Left cardiac atrium (tissue), 4 donors: Measurements from ENCODE around the gene KMT5C. TPM values are rescaled to one million over a fixed set of nuclear protein-coding genes. Genes with fewer than 3 reads are reported as not detected.
"Not testable (repeated sequence)": the region's sequence is repeated elsewhere in the genome, so short reads cannot be mapped to it uniquely, and the experiment has no call there.

Experiments used
- ATAC-seq, 2 donors: fragments of 200-7000 bp; cut with Tn5 transposase; one replicate each; pipeline ENCODE4 v1.9.1; 2020; ENCODE audit warnings: mild to moderate bottlenecking in 2 of 2, moderate library complexity in 2 of 2
- DNase-seq: peaks from one replicate; pipeline ENCODE4 v3.0.0-alpha.2; 2020
- intact Hi-C, 2 donors: fragments of 100-400 bp; cut with DNase I; formaldehyde crosslinking; loops; one replicate each; pipeline versions ENCODE4 v1.14.1 to v1.15.1; 2022 to 2023
- total RNA-seq, 2 donors: library from RNA; stranded (reverse); fragmentation: NEBNext Ultra II Directional; extraction: Animal tissue kit (Norgen Biotek cat#: 25700); gene quantifications; one replicate each; pipeline ENCODE4 v1.2.1, GENCODE V29; 2021
- donor health status: DM: no; HTN: yes; CAD: no.
- donor health status: DM: no; HTN: yes; CAD: no; lungs with severe emphysema.
- donor health status: DM: yes; HTN: yes; CAD: no.
- donor health status: Dilated cardiomyopathy.

The KMT5C gene
- total RNA-seq, 2 donors from 2014 or later: 6.7 to 6.9 TPM

GRCh38 chr19:55312621-55313512 lies 26.8 kb upstream of the KMT5C start:
- intact Hi-C loops: no loop called here
- ATAC-seq (peak in 1 of 2 donors; percentile 7), DNase-seq (no peak)

- DNase-seq (no peak), ATAC-seq (no peak)
- intact Hi-C loops: no loop called here
Measured at GRCh38 chr19:55314396-55314795, 25.3 kb upstream of the KMT5C start.

- DNase-seq (no peak), ATAC-seq (no peak)
- intact Hi-C loops: no loop called here
Measured at GRCh38 chr19:55315956-55316525, 23.6 kb upstream of the KMT5C start.

- no peak for DNase-seq
- intact Hi-C loops: no loop called here
- ATAC-seq: no peak
Measured at GRCh38 chr19:55316646-55317045, 23.0 kb upstream of the KMT5C start.

- ATAC-seq (peak; percentile 81 to 89), DNase-seq (peak; percentile 54)
- intact Hi-C loops: no loop called here
Measured at GRCh38 chr19:55319785-55320184, 19.9 kb upstream of the KMT5C start.

GRCh38 chr19:55320844-55321419 lies 18.7 kb upstream of the KMT5C start:
- intact Hi-C loops: no loop called here
- ATAC-seq (no peak), DNase-seq (no peak)

- ATAC-seq: no peak
- intact Hi-C loops: no loop called here
- DNase-seq: no peak
Measured at GRCh38 chr19:55321466-55322137, 18.1 kb upstream of the KMT5C start.

- no peak for DNase-seq
- intact Hi-C loops: no loop called here
- ATAC-seq: no peak
Measured at GRCh38 chr19:55322204-55322885, 17.3 kb upstream of the KMT5C start.

- intact Hi-C loops: no loop called here
Measured at GRCh38 chr19:55324662-55325061, 15.0 kb upstream of the KMT5C start.

GRCh38 chr19:55325172-55325571 lies 14.5 kb upstream of the KMT5C start, which contains the start of gene TMEM150B:
Gene TMEM150B, minus strand, starts transcription at chr19:55325341. Its CDS starts 4,305 bp downstream, at chr19:55321036.
- no peak for ATAC-seq
- intact Hi-C loops: no loop called here
- DNase-seq: no peak

More at GRCh38 chr19:55324662-55325061, 15.0 kb upstream of the KMT5C start:
- DNase-seq (no peak), ATAC-seq (no peak)

- ATAC-seq: not testable (repeated sequence)
Measured at GRCh38 chr19:55328774-55329318, 10.8 kb upstream of the KMT5C start.

GRCh38 chr19:55329791-55330190 lies 9.9 kb upstream of the KMT5C start:
- DNase-seq, intact Hi-C loops, ATAC-seq: not testable (repeated sequence)

More at GRCh38 chr19:55328774-55329318, 10.8 kb upstream of the KMT5C start:
- intact Hi-C loops, DNase-seq: not testable (repeated sequence)

- no peak for DNase-seq
- intact Hi-C loops: no loop called here
- ATAC-seq: no peak
Measured at GRCh38 chr19:55333870-55334269, 5.8 kb upstream of the KMT5C start.

- ATAC-seq (no peak), DNase-seq (no peak)
- intact Hi-C loops: no loop called here
Measured at GRCh38 chr19:55336101-55336500, 3.6 kb upstream of the KMT5C start.

- intact Hi-C loops: loop anchor here in 1 of 2 donors (5.0 kb wide), 1 partner anchor 42 kb away; the partner anchor contains the start of gene TMEM238
- ATAC-seq (peak in 1 of 2 donors; percentile 0), DNase-seq (no peak)
Measured at GRCh38 chr19:55339889-55340783, 460 bp downstream of the KMT5C start.

- ATAC-seq: no peak
- intact Hi-C loops: loop anchor here in 1 of 2 donors (5.0 kb wide), 1 partner anchor 42 kb away; the partner anchor contains the start of gene TMEM238
Measured at GRCh38 chr19:55340784-55341147, 1.1 kb downstream of the KMT5C start.

GRCh38 chr19:55341171-55341588 lies 1.5 kb downstream of the KMT5C start:
- intact Hi-C loops: loop anchor here in 1 of 2 donors (5.0 kb wide), 1 partner anchor 41 kb away; the partner anchor contains the start of gene TMEM238
- peak in 1 of 2 donors; percentile 6 for ATAC-seq

More at GRCh38 chr19:55340784-55341147, 1.1 kb downstream of the KMT5C start:
- DNase-seq: no peak

More at GRCh38 chr19:55341171-55341588, 1.5 kb downstream of the KMT5C start:
- peak; percentile 82 for DNase-seq
